K562 (cell line): ENCODE data around the gene IARS1. TPM values are rescaled to one million over a fixed set of nuclear protein-coding genes. Genes with fewer than 3 reads are reported as not detected.
A peak's percentile ranks its signal among the peaks of the same experiment; 100 is the strongest.

Experiments
- ATF6 ChIP-seq: sonication (generic); formaldehyde crosslinking; IDR thresholded peaks from 2 replicates; pipeline ENCODE4 v1.4.0; 2020; ENCODE audit warnings: mild to moderate bottlenecking, missing genetic modification reagents
- HDAC2 ChIP-seq: fragments of 450-650 bp; IDR thresholded peaks from 2 replicates; pipeline ENCODE4 v1.6.1; 2016; ENCODE audit warnings: mild to moderate bottlenecking
- HMGXB4 ChIP-seq: sonication (generic); formaldehyde crosslinking; IDR thresholded peaks from 2 replicates; pipeline ENCODE4 v1.8.1; 2023; ENCODE audit warnings: mild to moderate bottlenecking, missing genetic modification reagents
- MTF1 ChIP-seq: fragments of 250-450 bp; sonication (Bioruptor Pico); IDR thresholded peaks from 2 replicates; pipeline ENCODE4 v1.9.0; 2021; ENCODE audit warnings: moderate library complexity, mild to moderate bottlenecking, inconsistent platforms, borderline replicate concordance
- NCOA1 ChIP-seq: fragments of 450-650 bp; IDR thresholded peaks from 2 replicates; pipeline ENCODE4 v1.6.1; 2016; ENCODE audit warnings: low read depth
- NR2C2 ChIP-seq, 2 experiments: fragments of 200-800 bp in 1 of 2; sonication (Bioruptor generic) in 1 of 2; sonication (generic) in 1 of 2; formaldehyde crosslinking in 1 of 2; IDR thresholded peaks; 2 replicates each; pipeline versions ENCODE4 v1.6.1 to v1.8.0; 2016 to 2022; ENCODE audit warnings: mild to moderate bottlenecking in 1 of 2, missing compliant biosample characterization in 1 of 2, missing genetic modification characterization in 1 of 2, missing genetic modification reagents in 1 of 2
- PHF8 ChIP-seq: fragments of 200-600 bp; sonication (generic); IDR thresholded peaks from 2 replicates; pipeline ENCODE4 v1.6.1; 2012; ENCODE audit warnings: mixed run types, mild to moderate bottlenecking, inconsistent platforms, low read length, moderate library complexity, borderline replicate concordance
- PRMT5 ChIP-seq: sonication (generic); formaldehyde crosslinking; IDR thresholded peaks from 2 replicates; pipeline ENCODE4 v1.5.0; 2020; ENCODE audit warnings: missing genetic modification reagents
- RCOR1 ChIP-seq, 2 experiments: IDR thresholded peaks; 2 replicates each; pipeline ENCODE4 v1.6.1; 2012; ENCODE audit warnings: low read depth in 2 of 2, low read length in 2 of 2, borderline replicate concordance in 1 of 2, improper control_type of control experiment in 1 of 2
- RFX7 ChIP-seq: fragments of 250-450 bp; sonication (Bioruptor Pico); IDR thresholded peaks from 2 replicates; pipeline ENCODE4 v1.5.1; 2021; ENCODE audit warnings: mild to moderate bottlenecking
- RHOXF2B ChIP-seq: fragments of 250-450 bp; sonication (Bioruptor Pico); conservative IDR thresholded peaks from 2 replicates; pipeline ENCODE4 v1.5.1; 2021
- SPI1 ChIP-seq: IDR thresholded peaks from 2 replicates; pipeline ENCODE4 v1.6.1; 2011; ENCODE audit warnings: low read depth, low read length, control low read depth, borderline replicate concordance
- TAF9B ChIP-seq: fragments of 450-650 bp; IDR thresholded peaks from 2 replicates; pipeline ENCODE4 v1.6.1; 2018; ENCODE audit warnings: mild to moderate bottlenecking; ENCODE audit not compliant: partially characterized antibody
- TCF3 ChIP-seq: sonication (generic); formaldehyde crosslinking; IDR thresholded peaks from 2 replicates; pipeline ENCODE4 v1.4.0; 2020; ENCODE audit warnings: mild to moderate bottlenecking, missing genetic modification reagents
- TCF7 ChIP-seq: sonication (generic); IDR thresholded peaks from 2 replicates; pipeline ENCODE4 v1.6.1; 2016; ENCODE audit warnings: antibody characterized with exemption, borderline replicate concordance
- USF1 ChIP-seq: sonication (generic); formaldehyde crosslinking; IDR thresholded peaks from 2 replicates; pipeline ENCODE4 v1.9.0; 2022; ENCODE audit warnings: mild to moderate bottlenecking, missing genetic modification reagents
- ZC3H8 ChIP-seq: fragments of 450-650 bp; IDR thresholded peaks from 2 replicates; pipeline ENCODE4 v1.6.1; 2017
- ZNF274 ChIP-seq: IDR thresholded peaks from 2 replicates; pipeline ENCODE4 v1.6.1; 2011; ENCODE audit warnings: low read depth, mild to moderate bottlenecking, low read length, moderate library complexity, borderline replicate concordance
- ZNF282 ChIP-seq: sonication (generic); formaldehyde crosslinking; IDR thresholded peaks from 2 replicates; pipeline ENCODE4 v1.8.1; 2023; ENCODE audit warnings: missing genetic modification reagents
- ZNF41 ChIP-seq: fragments of 250-450 bp; sonication (Bioruptor Pico); conservative IDR thresholded peaks from 2 replicates; pipeline ENCODE4 v1.4.0; 2020; ENCODE audit warnings: mild to moderate bottlenecking
- polyA plus RNA-seq, 8 experiments: library from polyadenylated mRNA; depleted of rRNA in 4 of 8; stranded (reverse) in 5 of 8; unstranded in 3 of 8; fragments of >200 nt; fragmentation: Nextera tagmentation in 2 of 8; fragmentation: Illumina TruSeq in 1 of 8; extraction: Ambion mirVana in 2 of 8; extraction: Trizol in 1 of 8; gene quantifications; 2 replicates each; pipeline versions ENCODE4 v1.2.1 to v1.2.3, GENCODE V29; 2011 to 2014; ENCODE audit warnings: inconsistent platforms in 1 of 8, missing spikeins in 1 of 8
- total RNA-seq, 7 experiments: library from RNA; depleted of rRNA in 6 of 7; stranded (reverse); fragments of >200 nt in 6 of 7; fragmentation: Illumina TruSeq in 2 of 7; extraction: Trizol in 2 of 7; gene quantifications; 2 replicates each; pipeline versions ENCODE4 v1.2.1 to v1.2.3, GENCODE V29; 2011 to 2021; ENCODE audit warnings: low replicate concordance in 1 of 7
- TF ChIP-seq, protein P1 (sequence below): sonication (generic); formaldehyde crosslinking; IDR thresholded peaks from 2 replicates; pipeline ENCODE4 v1.8.0; 2022; ENCODE audit warnings: missing genetic modification reagents, mild to moderate bottlenecking, moderate library complexity, borderline replicate concordance
- TF ChIP-seq, protein P2 (sequence below): fragments of 200-800 bp; sonication (Bioruptor generic); IDR thresholded peaks from 2 replicates; pipeline ENCODE4 v1.6.1; 2017; ENCODE audit warnings: missing genetic modification characterization, missing compliant biosample characterization

Gene IARS1
- total and polyA plus RNA-seq, 9 of the 15 experiments (the other 6 are each of a cell fraction or from before 2014, with no cell fraction given), result 119 to 371 (median 234) TPM

DNA sequence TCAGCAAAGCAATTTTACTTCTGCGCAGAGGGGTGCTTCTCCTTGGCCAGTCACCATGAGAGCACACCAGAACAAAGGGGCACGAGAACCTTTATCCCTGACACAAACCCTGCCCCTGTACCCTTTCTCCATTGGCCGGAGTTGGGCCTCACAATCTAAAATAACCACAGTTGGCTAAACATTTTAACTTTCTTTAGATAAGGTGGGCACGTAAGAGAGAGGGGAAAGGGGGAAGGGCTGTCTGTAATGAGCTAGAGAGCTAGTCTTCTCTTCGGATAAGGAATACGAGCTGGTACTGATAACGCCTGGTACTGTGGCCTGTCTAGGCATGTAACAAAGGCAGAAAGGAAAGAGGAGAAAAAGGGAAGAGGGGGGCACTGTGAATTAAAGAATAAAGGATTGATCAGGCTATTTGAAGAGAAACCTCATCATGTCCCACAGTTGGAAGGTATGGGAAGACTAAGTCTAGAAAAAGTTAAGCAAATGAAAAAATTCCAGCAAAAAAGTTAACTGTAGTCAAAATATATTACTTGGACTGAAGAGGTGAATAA is 1.8 kb upstream of the IARS1 start (continued):
- no peak for TF ChIP-seq ZNF282 (CRISPR knock-in tag)
- TF ChIP-seq HDAC2, result no peak
- TF ChIP-seq TCF3 (CRISPR knock-in tag), result peak; percentile 48; the same call in 1 of the 2 replicates
- no peak for TF ChIP-seq HMGXB4 (CRISPR knock-in tag)
- TF ChIP-seq PRMT5 (CRISPR knock-in tag), result no peak
- no peak for TF ChIP-seq ZNF274
- TF ChIP-seq, protein P1, sequence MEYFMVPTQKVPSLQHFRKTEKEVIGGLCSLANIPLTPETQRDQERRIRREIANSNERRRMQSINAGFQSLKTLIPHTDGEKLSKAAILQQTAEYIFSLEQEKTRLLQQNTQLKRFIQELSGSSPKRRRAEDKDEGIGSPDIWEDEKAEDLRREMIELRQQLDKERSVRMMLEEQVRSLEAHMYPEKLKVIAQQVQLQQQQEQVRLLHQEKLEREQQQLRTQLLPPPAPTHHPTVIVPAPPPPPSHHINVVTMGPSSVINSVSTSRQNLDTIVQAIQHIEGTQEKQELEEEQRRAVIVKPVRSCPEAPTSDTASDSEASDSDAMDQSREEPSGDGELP (CRISPR knock-in tag), result no peak
- TF ChIP-seq ATF6 (CRISPR knock-in tag), result no peak
- TF ChIP-seq ZC3H8, result no peak
- TF ChIP-seq ZNF41 (CRISPR knock-in tag), result no peak
- TF ChIP-seq RCOR1 (IDR thresholded peaks at IDR 0.05; ENCODE audit: borderline replicate concordance in 1 of 2, low read depth in 2 of 2, low read length in 2 of 2), result no peak; a peak in 1 of 4 replicates
- no peak for TF ChIP-seq TAF9B
- TF ChIP-seq MTF1 (CRISPR knock-in tag), result no peak
- no peak for TF ChIP-seq RFX7 (CRISPR knock-in tag)
- TF ChIP-seq NR2C2 (CRISPR knock-in tag; IDR thresholded peaks at IDR 0.05), result no peak
- TF ChIP-seq NR2C2 (tag; IDR thresholded peaks at IDR 0.05), result no peak
- no peak for TF ChIP-seq RHOXF2B
- TF ChIP-seq PHF8, result no peak
- no peak for TF ChIP-seq NCOA1
- TF ChIP-seq SPI1, result peak; percentile 48; the same call in 1 of the 2 replicates
- no peak for TF ChIP-seq USF1
- TF ChIP-seq, protein P2, sequence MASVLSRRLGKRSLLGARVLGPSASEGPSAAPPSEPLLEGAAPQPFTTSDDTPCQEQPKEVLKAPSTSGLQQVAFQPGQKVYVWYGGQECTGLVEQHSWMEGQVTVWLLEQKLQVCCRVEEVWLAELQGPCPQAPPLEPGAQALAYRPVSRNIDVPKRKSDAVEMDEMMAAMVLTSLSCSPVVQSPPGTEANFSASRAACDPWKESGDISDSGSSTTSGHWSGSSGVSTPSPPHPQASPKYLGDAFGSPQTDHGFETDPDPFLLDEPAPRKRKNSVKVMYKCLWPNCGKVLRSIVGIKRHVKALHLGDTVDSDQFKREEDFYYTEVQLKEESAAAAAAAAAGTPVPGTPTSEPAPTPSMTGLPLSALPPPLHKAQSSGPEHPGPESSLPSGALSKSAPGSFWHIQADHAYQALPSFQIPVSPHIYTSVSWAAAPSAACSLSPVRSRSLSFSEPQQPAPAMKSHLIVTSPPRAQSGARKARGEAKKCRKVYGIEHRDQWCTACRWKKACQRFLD, result peak; percentile 80; the same call in 1 of the 2 replicates
- no peak for TF ChIP-seq TCF7
